GM18519 (cell line): ENCODE results near the gene CYP1A1.

Experiments used
- ATAC-seq: cut with Tn5 transposase; IDR thresholded peaks from one replicate; pipeline ENCODE4 v1.9.1; 2021; ENCODE audit warnings: mild to moderate bottlenecking, moderate library complexity; ENCODE audit not compliant: unreplicated experiment, low FRiP score

Gene CYP1A1, protein sequence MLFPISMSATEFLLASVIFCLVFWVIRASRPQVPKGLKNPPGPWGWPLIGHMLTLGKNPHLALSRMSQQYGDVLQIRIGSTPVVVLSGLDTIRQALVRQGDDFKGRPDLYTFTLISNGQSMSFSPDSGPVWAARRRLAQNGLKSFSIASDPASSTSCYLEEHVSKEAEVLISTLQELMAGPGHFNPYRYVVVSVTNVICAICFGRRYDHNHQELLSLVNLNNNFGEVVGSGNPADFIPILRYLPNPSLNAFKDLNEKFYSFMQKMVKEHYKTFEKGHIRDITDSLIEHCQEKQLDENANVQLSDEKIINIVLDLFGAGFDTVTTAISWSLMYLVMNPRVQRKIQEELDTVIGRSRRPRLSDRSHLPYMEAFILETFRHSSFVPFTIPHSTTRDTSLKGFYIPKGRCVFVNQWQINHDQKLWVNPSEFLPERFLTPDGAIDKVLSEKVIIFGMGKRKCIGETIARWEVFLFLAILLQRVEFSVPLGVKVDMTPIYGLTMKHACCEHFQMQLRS

DNA sequence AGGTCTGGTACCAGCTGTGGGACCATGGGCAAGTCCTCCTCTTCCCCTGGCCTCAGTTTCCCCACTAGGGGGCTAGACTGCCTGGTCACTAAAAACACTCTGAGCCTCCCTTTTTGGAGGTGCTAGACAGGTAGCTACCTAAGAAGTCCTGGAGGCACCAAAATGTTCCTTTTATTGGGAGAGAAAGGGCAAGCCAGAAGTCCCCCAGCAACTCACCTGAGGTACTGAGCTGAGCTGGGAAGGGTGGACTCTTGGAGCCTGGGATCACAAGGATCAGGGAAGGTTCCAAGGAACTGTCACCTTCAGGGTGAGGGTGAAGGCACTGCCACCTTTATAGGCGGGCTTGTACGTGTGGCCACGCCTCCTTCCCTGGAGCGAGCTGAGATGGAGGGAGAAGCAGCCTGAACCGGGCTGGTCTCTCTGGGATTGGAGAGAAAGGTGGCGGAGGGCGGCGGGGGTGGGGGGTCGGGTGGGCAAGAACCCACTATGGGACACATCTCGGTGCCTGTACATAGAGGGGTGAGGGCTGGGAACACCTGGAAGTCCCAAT lies at the start of gene CYP1A1:
Gene CYP1A1 (minus strand): TSS at position 304 of the 550 bp plus-strand sequence. CDS start 2,431 bp downstream, outside the sequence.
- no peak for ATAC-seq

DNA sequence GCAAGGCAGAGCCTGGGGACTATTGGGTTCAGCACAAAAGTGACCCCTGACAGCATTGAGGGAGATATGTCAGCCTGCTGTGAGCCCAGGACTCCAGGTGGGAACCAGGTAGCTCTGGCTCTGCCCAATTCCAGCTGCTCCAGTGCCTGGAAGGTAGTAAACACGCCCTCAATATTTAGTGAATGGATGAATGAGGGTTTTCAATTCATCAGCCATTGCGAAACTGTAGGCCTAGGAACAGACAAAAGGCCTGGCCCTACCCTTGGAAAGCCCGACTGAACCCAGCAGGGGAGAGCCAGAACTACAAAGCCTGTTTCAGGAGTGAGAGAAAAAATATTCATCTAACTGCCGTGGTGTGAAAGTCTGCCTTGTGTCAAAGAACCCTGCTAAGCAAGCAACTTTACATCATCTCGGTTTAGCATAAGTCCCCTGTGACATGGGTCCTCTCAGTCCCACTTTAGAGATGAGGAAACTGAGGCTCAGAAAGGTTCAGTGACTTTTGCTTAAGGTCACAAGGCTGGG lies 48.5 kb upstream of the CYP1A1 start:
- ATAC-seq, result no peak

DNA sequence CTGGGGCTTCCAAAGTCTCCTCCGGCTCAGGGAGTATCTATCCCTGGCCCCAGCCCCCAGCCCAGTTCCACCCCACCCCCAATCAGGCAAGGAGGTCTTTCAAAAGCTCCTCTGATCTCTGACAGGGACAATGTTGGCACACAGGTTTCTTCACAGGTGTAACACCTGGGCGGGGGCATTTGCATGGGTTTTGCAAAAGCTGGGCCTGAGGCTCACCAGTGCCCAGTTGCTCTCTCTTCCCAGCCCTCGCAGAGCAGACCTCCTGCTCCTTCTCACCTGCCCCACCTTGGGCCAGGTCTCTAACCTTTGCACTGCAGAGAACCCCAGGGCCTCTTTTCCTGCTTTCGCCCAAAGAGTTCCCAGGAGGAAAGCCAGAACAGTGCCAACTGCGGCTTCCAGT lies 48.0 kb upstream of the CYP1A1 start:
- ATAC-seq, result no peak

DNA sequence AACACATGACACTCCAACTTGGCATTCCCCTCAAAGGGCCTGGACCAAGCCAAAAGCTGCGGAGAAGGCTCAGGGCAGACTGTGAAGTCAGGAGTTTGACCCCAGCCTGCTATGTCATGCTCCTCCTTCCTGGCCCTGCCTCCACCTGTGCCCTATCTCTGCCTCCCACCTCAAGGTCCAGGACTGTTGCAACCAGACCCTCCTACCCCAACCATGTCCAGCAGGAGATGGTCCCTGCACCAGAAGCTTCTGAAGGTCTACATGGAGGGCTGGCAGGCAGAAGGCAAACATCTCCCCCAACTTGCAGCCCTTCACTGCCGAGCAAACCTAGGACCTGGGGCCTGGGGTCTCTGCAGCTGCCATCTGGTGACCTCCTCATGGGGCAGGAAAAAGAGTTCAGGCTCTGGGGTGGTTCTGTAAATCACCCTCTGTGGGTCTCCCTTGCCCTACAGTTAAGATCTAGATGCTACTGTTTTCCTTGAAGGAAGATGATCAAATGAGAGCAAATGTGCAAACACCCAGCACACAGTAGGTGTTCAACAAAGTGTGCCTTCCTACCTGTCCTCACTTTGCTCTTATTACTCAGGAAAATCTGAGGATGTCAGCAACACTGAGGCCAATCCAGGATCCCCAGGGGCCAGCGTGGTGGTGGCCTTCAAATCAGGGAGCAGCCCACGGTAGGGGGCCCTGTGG lies 45.0 kb upstream of the CYP1A1 start:
- no peak for ATAC-seq

DNA sequence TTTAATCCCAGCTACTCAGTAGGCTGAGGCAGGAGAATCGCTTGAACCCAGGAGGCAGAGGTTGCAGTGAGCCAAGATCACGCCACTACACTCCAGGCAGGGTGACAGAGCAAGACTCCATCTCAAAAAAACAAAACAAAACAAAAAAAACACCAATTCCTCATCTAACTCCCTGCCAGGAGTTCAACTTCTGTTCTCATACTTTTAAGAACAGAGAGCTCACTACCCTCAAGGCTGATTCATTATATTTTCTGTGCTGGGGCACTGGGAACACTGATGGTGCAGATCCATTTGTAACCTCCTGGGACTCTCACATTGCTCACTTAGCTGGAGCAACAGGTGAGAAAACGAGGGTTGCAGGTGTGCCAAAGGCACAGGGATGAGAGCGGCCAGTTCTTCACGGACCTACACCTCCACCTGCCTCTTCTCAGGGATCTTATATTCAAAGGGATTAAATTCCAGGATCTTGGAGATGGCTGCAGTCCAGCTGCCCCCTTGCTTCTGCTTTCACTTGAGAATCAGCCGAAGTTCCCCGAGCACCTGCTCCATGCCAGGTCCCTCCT lies 44.2 kb upstream of the CYP1A1 start:
- ATAC-seq, result no peak

DNA sequence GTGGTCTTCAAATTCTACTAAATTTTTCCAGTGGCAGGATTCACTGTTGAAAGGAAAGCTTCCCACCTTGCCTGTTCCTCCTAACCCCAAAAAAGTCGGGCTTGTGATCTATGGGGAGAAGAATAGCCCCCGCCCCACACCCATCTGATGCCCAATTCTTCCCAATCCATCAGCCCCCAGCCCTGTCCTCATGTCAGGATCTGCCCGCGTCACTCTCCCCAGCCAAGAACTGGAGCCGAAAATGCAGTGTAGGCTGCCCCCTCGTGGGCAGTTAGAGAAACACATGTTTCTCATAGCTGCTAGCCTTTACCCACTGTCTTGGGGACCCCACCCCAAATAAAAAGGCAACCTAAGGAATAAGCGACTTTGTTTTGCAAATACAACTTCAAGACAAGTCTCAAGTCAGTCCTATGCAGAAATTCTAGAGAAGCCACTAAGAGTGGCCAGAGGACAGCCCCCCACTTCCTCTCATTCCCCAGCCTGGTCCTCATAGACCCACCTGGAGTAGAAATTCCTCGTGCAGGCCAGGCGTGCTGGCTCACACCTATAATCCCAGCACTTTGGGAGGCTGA lies 43.5 kb upstream of the CYP1A1 start:
- no peak for ATAC-seq

DNA sequence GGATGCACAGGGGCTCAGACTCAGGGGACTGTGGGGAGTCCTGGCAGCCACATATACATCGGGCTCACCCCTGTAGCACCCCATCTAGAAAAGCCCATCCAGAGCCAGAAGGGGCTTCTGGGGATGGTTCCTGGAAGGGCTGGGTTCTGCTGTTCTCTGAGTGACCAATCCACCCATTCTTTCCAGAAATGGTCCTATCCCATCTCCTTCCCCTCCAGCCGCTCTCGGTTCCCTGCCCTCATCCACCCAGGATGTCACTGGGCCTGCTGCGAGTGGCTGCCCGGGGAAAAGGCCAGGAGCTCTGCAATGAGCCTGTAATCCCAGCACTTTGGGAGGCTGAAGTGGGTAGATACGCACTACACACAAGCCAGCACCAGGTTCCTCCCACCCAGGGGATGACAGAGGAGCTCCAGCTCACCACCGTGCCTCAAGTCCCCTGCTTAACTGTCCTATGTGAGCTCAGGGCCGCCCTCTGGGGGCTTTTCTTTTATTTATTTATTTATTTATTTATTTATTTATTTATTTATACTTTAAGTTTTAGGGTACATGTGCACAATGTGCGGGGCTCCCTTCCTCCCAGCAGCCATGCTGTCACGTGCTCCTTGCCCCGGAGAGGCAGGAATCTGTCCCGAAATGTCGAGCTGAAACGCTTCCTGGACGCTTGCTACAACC lies 42.9 kb upstream of the CYP1A1 start:
- no peak for ATAC-seq

DNA sequence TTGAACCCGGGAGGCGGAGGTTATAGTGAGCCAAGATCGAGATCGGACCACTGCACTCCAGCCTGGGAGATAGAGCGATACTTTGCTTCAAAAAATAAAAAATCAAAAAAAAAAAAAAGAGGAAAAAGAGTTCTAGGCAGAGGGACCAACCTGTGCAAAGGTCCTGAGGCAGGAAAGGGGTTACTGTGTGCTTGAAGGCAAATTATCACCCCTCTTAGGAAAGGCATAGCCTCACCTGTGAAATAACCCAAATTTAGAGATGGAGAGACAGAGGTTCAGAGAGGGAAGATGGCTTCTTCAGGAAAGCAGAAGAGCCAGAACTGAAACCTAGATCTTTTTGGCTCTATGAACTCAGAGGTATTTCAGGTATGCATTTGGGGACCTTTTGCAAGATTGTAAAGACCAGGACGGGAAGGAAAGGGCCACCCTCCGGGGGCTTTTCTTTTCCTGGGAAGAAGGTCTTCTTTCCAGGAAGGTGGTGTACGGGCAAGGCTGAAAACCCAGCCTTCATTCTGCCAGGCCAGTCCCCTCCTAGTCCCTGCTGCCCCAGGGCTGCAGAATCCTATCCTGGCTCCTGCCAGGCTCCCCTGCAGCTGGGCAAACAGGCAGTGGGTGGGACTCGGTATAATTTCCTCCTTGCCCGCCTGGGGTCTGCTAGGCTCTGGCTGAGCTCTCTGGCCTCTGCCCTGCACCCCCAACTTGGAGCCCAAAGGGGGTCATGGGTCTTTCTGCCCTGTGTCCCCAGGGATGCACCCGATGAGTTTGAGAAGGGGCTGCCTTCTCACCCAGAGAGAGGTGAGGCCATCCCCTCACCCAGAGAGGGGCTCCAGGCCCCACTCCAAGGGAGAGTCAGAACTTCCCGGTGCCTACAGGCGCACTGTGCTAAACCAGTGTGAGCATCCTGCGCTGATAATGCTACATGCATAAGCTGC lies 42.1 kb upstream of the CYP1A1 start:
- ATAC-seq, result no peak

DNA sequence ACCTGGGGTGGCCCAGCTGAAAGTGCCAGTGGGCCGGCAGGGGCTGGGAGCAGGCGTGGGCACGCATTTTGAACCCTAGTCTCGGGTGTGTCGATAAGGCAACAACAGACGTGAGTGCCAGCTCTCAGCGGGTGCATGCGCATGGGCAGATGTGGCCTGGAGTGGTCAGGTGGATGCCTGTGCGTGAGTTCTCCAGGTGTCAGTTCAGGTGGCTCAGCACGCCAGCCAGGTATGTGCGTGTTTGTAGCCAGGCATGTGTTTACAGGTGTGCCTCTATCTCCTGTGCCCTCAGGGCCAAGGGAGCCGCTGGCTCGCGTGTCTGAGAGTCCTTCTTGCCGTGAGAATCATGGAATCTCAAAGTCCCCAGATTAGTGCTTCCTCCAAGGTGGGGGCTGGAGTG lies 38.1 kb upstream of the CYP1A1 start:
- no peak for ATAC-seq

DNA sequence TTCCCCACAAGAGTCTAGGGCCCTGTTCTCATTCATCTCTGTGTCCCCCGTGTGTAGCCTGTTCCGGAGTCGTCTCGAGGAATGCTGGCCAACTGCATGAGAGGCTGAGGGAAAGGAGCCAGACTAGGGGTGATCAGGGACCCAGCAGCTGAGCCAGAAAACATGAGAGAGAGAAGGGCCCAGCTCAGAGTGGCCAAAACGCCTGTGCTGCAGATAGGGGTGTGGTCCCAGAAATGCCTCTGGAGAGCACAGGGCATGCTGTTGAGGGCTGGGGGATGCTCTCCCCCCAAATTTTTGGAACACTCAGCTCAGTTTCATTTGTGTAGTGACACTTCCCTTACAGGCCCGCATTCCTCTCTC lies 37.4 kb upstream of the CYP1A1 start:
- ATAC-seq, result no peak

DNA sequence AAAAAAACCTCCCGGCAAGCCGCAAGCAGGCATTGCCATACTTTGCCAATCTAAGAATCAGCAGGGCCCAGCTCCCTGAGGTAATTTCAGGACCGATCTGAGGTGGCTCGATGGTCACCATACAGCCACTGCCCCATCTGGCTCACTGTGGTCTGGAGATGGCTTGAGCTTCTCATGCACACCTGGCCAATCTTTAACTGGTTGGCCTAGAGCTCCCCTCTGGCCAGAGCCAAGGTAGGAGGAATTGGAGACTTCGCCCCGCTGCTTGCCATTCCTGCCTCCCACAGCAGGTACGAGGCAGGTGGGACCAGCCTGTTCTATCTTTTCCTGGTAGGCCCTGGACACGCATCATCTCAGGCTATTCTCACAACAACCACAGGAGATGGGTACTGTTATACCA lies 33.4 kb upstream of the CYP1A1 start:
- no peak for ATAC-seq

DNA sequence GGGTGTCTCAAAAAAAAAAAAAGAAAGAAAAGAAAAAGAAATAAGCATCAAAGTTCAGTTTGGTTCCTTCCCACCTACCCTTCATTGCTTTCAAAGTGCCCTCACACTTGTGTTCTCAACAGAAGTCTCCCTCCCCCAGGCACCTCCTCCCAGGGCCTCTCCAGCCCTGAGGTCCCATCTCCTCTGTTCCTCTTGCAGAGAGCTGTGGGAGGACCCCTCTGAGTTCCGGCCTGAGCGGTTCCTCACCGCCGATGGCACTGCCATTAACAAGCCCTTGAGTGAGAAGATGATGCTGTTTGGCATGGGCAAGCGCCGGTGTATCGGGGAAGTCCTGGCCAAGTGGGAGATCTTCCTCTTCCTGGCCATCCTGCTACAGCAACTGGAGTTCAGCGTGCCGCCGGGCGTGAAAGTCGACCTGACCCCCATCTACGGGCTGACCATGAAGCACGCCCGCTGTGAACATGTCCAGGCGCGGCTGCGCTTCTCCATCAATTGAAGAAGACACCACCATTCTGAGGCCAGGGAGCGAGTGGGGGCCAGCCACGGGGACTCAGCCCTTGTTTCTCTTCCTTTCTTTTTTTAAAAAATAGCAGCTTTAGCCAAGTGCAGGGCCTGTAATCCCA lies 29.4 kb upstream of the CYP1A1 start:
- no peak for ATAC-seq

DNA sequence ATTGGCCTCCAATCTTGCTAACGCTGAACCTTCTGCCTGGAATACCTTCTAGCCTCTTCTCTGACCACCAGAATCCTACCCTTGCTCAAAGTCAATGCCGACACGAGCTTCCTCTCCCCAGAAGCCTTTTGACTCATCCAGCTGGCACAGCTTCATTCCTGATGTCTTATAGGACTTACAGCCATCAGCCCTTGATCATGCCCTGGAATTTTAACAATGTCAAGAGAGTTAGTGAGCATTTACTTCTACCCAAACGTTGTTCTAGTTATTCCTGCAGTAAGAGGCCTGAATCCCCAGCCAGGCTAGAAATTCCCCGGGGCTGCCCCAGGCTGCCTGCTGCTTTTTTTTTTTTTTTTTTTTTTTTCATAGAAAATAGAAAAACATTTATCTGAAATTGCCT lies 27.2 kb upstream of the CYP1A1 start:
- ATAC-seq, result no peak

DNA sequence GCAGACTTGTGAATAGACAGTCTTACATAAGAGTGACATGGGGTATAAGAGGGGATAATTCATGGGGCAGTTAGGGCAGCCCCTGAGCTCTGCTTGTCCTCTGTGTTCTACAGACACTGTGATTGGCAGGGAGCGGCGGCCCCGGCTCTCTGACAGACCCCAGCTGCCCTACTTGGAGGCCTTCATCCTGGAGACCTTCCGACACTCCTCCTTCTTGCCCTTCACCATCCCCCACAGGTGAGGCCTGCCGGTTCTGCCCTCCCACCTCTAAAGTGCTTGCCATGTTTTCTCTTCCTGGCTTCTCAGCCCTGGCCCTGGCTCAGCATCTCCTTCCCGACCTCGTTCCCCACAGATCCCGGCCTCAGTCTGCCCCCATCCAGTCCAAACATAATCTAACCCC lies 26.7 kb upstream of the CYP1A1 start:
- ATAC-seq, result no peak

DNA sequence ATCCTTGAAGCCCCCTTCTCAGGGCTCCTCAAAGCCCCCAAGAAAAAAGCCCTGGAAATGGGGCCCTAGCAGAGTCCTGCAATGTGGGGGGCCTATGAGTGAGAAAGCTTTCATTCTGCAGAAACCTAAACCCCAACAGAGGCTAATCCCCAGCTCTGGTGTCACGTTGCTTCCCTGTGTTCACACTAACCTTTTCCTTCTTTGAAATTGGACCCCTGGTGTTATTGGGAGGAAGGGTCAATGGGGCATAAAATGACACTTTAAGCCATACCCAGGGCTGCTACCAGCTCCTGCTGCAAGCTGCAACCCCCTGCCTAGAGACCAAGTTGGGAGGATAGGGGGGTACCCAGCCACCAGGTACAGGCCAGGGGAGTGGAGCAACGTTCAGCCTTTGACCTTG lies 25.4 kb upstream of the CYP1A1 start:
- ATAC-seq, result no peak

DNA sequence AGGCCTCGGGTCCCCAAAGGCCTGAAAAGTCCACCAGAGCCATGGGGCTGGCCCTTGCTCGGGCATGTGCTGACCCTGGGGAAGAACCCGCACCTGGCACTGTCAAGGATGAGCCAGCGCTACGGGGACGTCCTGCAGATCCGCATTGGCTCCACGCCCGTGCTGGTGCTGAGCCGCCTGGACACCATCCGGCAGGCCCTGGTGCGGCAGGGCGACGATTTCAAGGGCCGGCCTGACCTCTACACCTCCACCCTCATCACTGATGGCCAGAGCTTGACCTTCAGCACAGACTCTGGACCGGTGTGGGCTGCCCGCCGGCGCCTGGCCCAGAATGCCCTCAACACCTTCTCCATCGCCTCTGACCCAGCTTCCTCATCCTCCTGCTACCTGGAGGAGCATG lies 24.5 kb upstream of the CYP1A1 start:
- ATAC-seq, result no peak

DNA sequence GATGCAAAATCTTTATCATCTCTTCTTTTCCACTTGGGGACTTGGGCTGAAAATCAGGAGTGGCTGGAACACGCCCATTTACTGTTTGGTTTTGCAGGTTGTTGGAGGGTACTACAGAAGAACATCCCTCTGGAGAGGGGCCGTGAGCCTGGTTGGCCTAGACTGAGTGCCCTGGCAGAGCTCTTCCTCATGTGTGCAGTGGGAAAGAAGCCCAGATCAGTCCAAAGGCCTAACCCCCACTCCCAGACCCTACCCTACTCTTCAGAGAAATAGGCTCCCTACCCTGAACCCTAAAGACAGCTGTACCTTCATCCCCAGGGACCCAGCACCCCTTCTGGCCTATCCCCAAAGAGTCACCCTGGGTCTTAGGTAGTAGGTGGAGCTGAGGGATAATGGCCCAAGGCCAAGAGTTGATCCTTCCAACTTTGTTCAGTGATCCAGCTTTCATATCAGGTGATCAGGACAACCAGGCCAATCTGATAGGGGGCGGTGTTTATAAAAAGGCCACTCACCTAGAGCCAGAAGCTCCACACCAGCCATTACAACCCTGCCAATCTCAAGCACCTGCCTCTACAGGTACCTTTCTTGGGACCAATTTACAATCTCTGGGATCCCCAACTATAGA lies 23.1 kb upstream of the CYP1A1 start, which contains the start of gene CYP1A2:
Gene CYP1A2 (plus strand): TSS at position 524 of the 625 bp plus-strand sequence. CDS start 894 bp downstream, outside the sequence.
- no peak for ATAC-seq

DNA sequence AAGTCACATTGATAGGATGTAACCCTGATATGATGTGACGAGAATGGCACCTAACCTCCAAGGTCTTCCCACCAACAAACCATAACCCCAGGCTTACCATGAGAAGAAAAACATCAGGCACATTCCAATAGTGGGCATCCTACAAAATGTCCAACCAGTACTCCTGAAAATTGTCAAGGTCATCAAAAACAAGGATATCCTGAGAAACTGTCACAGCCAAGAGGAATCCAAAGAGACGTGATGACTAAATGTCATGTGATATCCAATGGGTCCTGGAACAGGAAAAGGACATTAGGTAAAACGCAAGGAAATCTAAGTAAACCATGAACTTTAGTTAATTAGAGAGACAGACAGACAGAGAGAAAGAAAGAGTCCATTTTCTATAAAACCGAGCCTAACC lies 21.1 kb upstream of the CYP1A1 start:
- ATAC-seq, result no peak
